Mucosa of descending colon (tissue), 3 donors: ENCODE data around the gene TMEM184A. TPM values are rescaled to one million over a fixed set of nuclear protein-coding genes. Genes with fewer than 3 reads are reported as not detected.

Experiments
- ATAC-seq: fragments of 200-7000 bp; cut with Tn5 transposase; one replicate; pipeline ENCODE4 v1.9.1; 2020; ENCODE audit warnings: mild to moderate bottlenecking, moderate library complexity
- DNase-seq, 3 donors: peaks; one replicate each; pipeline ENCODE4 v3.0.0-alpha.2; 2020
- H3K36me3 ChIP-seq: fragments of 200-600 bp; one replicate; pipeline ENCODE4 v1.8.0; 2021; ENCODE audit warnings: low read depth, mild to moderate bottlenecking
- H3K4me1 ChIP-seq: fragments of 200-600 bp; one replicate; pipeline ENCODE4 v1.8.0; 2021; ENCODE audit warnings: low read depth, mild to moderate bottlenecking
- H3K4me3 ChIP-seq: fragments of 200-600 bp; one replicate; pipeline ENCODE4 v1.8.0; 2021; ENCODE audit warnings: mild to moderate bottlenecking
- H3K9me3 ChIP-seq: fragments of 200-600 bp; one replicate; pipeline ENCODE4 v1.8.0; 2021; ENCODE audit warnings: mild to moderate bottlenecking
- CTCF ChIP-seq: fragments of 200-600 bp; IDR thresholded peaks from one replicate; pipeline ENCODE4 v1.8.0; 2022; ENCODE audit warnings: antibody characterized with exemption, mild to moderate bottlenecking
- intact Hi-C, 2 donors: fragments of 100-400 bp; cut with DNase I in 1 of 2; cut with micrococcal nuclease in 1 of 2; formaldehyde crosslinking; loops; one replicate each; pipeline versions ENCODE4 v1.11.0 to v1.11.1; 2022; cut with DNase I, micrococcal nuclease
- total RNA-seq, 3 donors: library from RNA; stranded (reverse); fragmentation: NEBNext Ultra II Directional in 2 of 3; extraction: Animal tissue kit (Norgen Biotek cat#: 25700) in 2 of 3; gene quantifications; one replicate each; pipeline versions ENCODE4 v1.2.1 to v1.2.4, GENCODE V29; 2021 to 2023
- donor health status: DM: no; HTN: no; CAD: no; lungs with moderate emphysema.
- donor health status: DM: no; HTN: no; CAD: no.
- donor health status: DM: no; HTN: yes; CAD: no.

TMEM184A gene
- total RNA-seq, 3 donors from 2014 or later = 36.7 to 87.9 (median 66.0) TPM

- no peak for ATAC-seq
- no peaks in the 10 kb centered on the region for H3K36me3 ChIP-seq
- DNase-seq = no peak
- H3K4me3 ChIP-seq = no peak overlapping the region
- intact Hi-C loops = no loop called here
- peaks cover 8% of the 10 kb centered on the region for H3K9me3 ChIP-seq
- no peak for TF ChIP-seq CTCF
- no peaks in the 10 kb centered on the region for H3K4me1 ChIP-seq
These were observed 36.4 kb upstream of the TMEM184A start for GRCh38 chr7:1592299-1592871.

- Histone ChIP-seq H3K4me1 (no peaks in the 10 kb centered on the region), H3K36me3 (no peaks in the 10 kb centered on the region), H3K4me3 (no peak overlapping the region), H3K9me3 (peaks cover 8% of the 10 kb centered on the region)
- DNase-seq = no peak
- ATAC-seq = no peak
- TF ChIP-seq CTCF = no peak
- intact Hi-C loops = no loop called here
These were observed 35.9 kb upstream of the TMEM184A start for GRCh38 chr7:1591876-1592275.

GRCh38 chr7:1591396-1591795 is 35.4 kb upstream of the TMEM184A start:
- Histone ChIP-seq H3K9me3 (peaks cover 8% of the 10 kb centered on the region), H3K4me1 (no peaks in the 10 kb centered on the region), H3K4me3 (no peak overlapping the region), H3K36me3 (no peaks in the 10 kb centered on the region)
- intact Hi-C loops = no loop called here
- DNase-seq = no peak
- ATAC-seq = no peak
- no peak for TF ChIP-seq CTCF

GRCh38 chr7:1590887-1591286 is 34.9 kb upstream of the TMEM184A start:
- Histone ChIP-seq H3K4me1 (no peaks in the 10 kb centered on the region), H3K36me3 (no peaks in the 10 kb centered on the region), H3K4me3 (no peak overlapping the region), H3K9me3 (peaks cover 8% of the 10 kb centered on the region)
- intact Hi-C loops = no loop called here
- DNase-seq (no peak), ATAC-seq (no peak)
- no peak for TF ChIP-seq CTCF

GRCh38 chr7:1590476-1590875 is 34.5 kb upstream of the TMEM184A start:
- H3K36me3 ChIP-seq = no peaks in the 10 kb centered on the region
- peaks cover 8% of the 10 kb centered on the region for H3K9me3 ChIP-seq
- intact Hi-C loops = no loop called here
- H3K4me3 ChIP-seq = no peak overlapping the region
- no peaks in the 10 kb centered on the region for H3K4me1 ChIP-seq
- DNase-seq (no peak), ATAC-seq (no peak)
- no peak for TF ChIP-seq CTCF

- no peaks in the 10 kb centered on the region for H3K36me3 ChIP-seq
- ATAC-seq = no peak
- no peak overlapping the region for H3K4me3 ChIP-seq
- peaks cover 8% of the 10 kb centered on the region for H3K9me3 ChIP-seq
- DNase-seq = no peak
- no peaks in the 10 kb centered on the region for H3K4me1 ChIP-seq
- intact Hi-C loops = no loop called here
- TF ChIP-seq CTCF = no peak
These were observed 33.0 kb upstream of the TMEM184A start for GRCh38 chr7:1588978-1589377.
